Epidermal melanocyte (primary cell): ENCODE results near the gene RPRD2.
A peak's percentile ranks its signal among the peaks of the same experiment; 100 is the strongest.

Source experiments
- DNase-seq: peaks from one replicate; pipeline ENCODE4 v3.0.0; 2011; ENCODE audit warnings: low spot score; ENCODE audit not compliant: insufficient read length

RPRD2 gene

GRCh38 chr1:150469291-150469690 lies 105.3 kb downstream of the RPRD2 start:
- no peak for DNase-seq

GRCh38 chr1:150472601-150473200 lies 108.8 kb downstream of the RPRD2 start:
- DNase-seq, result no peak

- no peak for DNase-seq
Measured at GRCh38 chr1:150473659-150474058, 109.7 kb downstream of the RPRD2 start.

- no peak for DNase-seq
Measured at GRCh38 chr1:150474869-150475268, 110.9 kb downstream of the RPRD2 start.

- DNase-seq, result no peak
Measured at GRCh38 chr1:150476754-150477153, 112.8 kb downstream of the RPRD2 start.

- no peak for DNase-seq
Measured at GRCh38 chr1:150477320-150477719, 113.4 kb downstream of the RPRD2 start.

- DNase-seq, result no peak
Measured at GRCh38 chr1:150477733-150478132, 113.8 kb downstream of the RPRD2 start.

- DNase-seq, result no peak
Measured at GRCh38 chr1:150479370-150479769, 115.4 kb downstream of the RPRD2 start.

GRCh38 chr1:150479927-150480352 lies 116.0 kb downstream of the RPRD2 start:
- DNase-seq, result no peak

GRCh38 chr1:150484431-150484830 lies 120.5 kb downstream of the RPRD2 start:
- no peak for DNase-seq

GRCh38 chr1:150484861-150485260 lies 120.9 kb downstream of the RPRD2 start:
- DNase-seq, result no peak

- DNase-seq, result peak; percentile 95
Measured at GRCh38 chr1:150486966-150487762, 123.2 kb downstream of the RPRD2 start, which contains the start of gene TARS2. TSS of gene TARS2 (plus strand) at chr1:150487419. CDS start at chr1:150487451, 32 bp downstream.

GRCh38 chr1:150487763-150488115 lies 123.8 kb downstream of the RPRD2 start:
- no peak for DNase-seq

GRCh38 chr1:150493175-150493574 lies 129.2 kb downstream of the RPRD2 start:
- DNase-seq, result no peak

GRCh38 chr1:150498342-150498741 lies 134.4 kb downstream of the RPRD2 start:
- no peak for DNase-seq

GRCh38 chr1:150505431-150505830 lies 141.5 kb downstream of the RPRD2 start:
- DNase-seq, result no peak

GRCh38 chr1:150507912-150508864 lies 144.2 kb downstream of the RPRD2 start, which contains the start of gene ECM1:
TSS of gene ECM1 (plus strand) at chr1:150508109. CDS start at chr1:150508210, 101 bp downstream.
- peak; percentile 89 for DNase-seq

- no peak for DNase-seq
Measured at GRCh38 chr1:150508982-150509381, 145.0 kb downstream of the RPRD2 start.

- DNase-seq, result no peak
Measured at GRCh38 chr1:150511551-150511950, 147.6 kb downstream of the RPRD2 start.

- no peak for DNase-seq
Measured at GRCh38 chr1:150511985-150512660, 148.2 kb downstream of the RPRD2 start.

- DNase-seq, result no peak
Measured at GRCh38 chr1:150512846-150513245, 148.9 kb downstream of the RPRD2 start.
